Stimulated activated CD4-positive, alpha-beta T cell treated with anti-CD3 and anti-CD28 coated beads, TNF-alpha, amount 100 ng/mL, for 48 hours (primary cell): ENCODE measurements around the gene LRR1.
"Not testable (repeated sequence)": the region's sequence is repeated elsewhere in the genome, so short reads cannot be mapped to it uniquely, and the experiment has no call there.

Experiments
- DNase-seq, 3 donors: peaks; one replicate each; pipeline ENCODE4 v3.0.0-alpha.2; 2020; ENCODE audit warnings: low read depth in 3 of 3

The LRR1 gene

GRCh38 chr14:49598485-49599300, at the start of gene LRR1:
Gene LRR1 (plus strand): TSS chr14:49598940. CDS start chr14:49599021, 81 bp downstream.
- peak; percentile 69 to 81 (median 76) for DNase-seq

- no peak for DNase-seq
These were observed 49.3 kb upstream of the LRR1 start for GRCh38 chr14:49549446-49549845.

- no peak for DNase-seq
These were observed 48.9 kb upstream of the LRR1 start for GRCh38 chr14:49549881-49550280.

GRCh38 chr14:49550286-49551184, 48.2 kb upstream of the LRR1 start:
- no peak for DNase-seq

- DNase-seq, result no peak
These were observed 47.2 kb upstream of the LRR1 start for GRCh38 chr14:49551569-49551968.

- no peak for DNase-seq
These were observed 45.6 kb upstream of the LRR1 start for GRCh38 chr14:49553106-49553505.

GRCh38 chr14:49553892-49554291, 44.8 kb upstream of the LRR1 start:
- no peak for DNase-seq

- DNase-seq, result no peak
These were observed 38.6 kb upstream of the LRR1 start for GRCh38 chr14:49559979-49560768.

- DNase-seq, result no peak
These were observed 32.0 kb upstream of the LRR1 start for GRCh38 chr14:49566714-49567113.

- no peak for DNase-seq
These were observed 29.5 kb upstream of the LRR1 start for GRCh38 chr14:49569281-49569680.

- DNase-seq, result no peak
These were observed 24.7 kb upstream of the LRR1 start for GRCh38 chr14:49574038-49574437.

GRCh38 chr14:49578141-49578540, 20.6 kb upstream of the LRR1 start:
- no peak for DNase-seq

- no peak for DNase-seq
These were observed 18.9 kb upstream of the LRR1 start for GRCh38 chr14:49579841-49580240.

- DNase-seq, result no peak
These were observed 17.3 kb upstream of the LRR1 start for GRCh38 chr14:49581209-49582112.

GRCh38 chr14:49582113-49582977, 16.4 kb upstream of the LRR1 start:
- DNase-seq, result no peak

- no peak for DNase-seq
These were observed 15.1 kb upstream of the LRR1 start for GRCh38 chr14:49583629-49584028.

GRCh38 chr14:49584058-49584457, 14.7 kb upstream of the LRR1 start:
- no peak for DNase-seq

GRCh38 chr14:49584981-49585640, 13.6 kb upstream of the LRR1 start:
- DNase-seq, result not testable (repeated sequence)
